ENCODE results near the gene ASPSCR1. TPM values are rescaled to one million over a fixed set of nuclear protein-coding genes. Genes with fewer than 3 reads are reported as not detected.

The ASPSCR1 gene
- total and polyA plus RNA-seq, 8 donors, result 12.2 to 78.8 (median 17.8) TPM

GRCh38 chr17:82047914-82048570 lies 70.6 kb downstream of the ASPSCR1 start:
- Histone ChIP-seq H3K9me3 (no peaks in the 10 kb centered on the region), H3K36me3 (no peaks in the 10 kb centered on the region), H3K4me1 (peaks cover 0 to 9% (median 0%) of the 10 kb centered on the region in 3 donors), H3K4me3 (no peak overlapping the region), H3K27me3 (no peaks in the 10 kb centered on the region), H3K27ac (no peak overlapping the region)
- intact Hi-C loops (cut with DNase I), result no loop called here
- ATAC-seq (no peak), FAIRE-seq (no peak), DNase-seq (peak in 1 of 6 donors; percentile 70)
- no peak for TF ChIP-seq CTCF (IDR thresholded peaks at IDR 0.05)
- WGBS, 2 donors, result 87 to 89% methylated on average over 25 of the region's 25 CpGs

DNA sequence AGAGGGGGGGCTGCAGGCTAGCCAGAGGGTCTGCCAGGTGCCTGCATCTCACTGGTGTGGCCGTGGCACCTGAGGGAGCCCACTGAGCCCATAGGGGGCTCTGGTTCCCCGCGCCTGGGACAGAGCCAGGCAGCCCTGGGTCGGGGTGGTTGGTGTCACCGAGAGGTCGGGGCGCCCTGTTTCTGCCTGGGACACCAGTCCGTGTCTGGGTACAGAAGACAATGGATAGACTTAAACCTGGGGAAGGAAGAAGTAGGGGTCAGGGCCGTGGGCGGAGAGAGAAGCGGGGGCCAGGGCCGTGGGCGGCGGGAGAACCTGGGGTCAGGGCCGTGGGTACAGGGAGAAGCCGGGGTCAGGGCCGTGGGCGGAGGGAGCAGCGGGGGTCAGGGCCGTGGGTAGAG lies 71.1 kb downstream of the ASPSCR1 start:
- no peaks in the 10 kb centered on the region for H3K9me3 ChIP-seq
- no peak overlapping the region for H3K4me3 ChIP-seq
- no peak for FAIRE-seq
- DNase-seq, result peak in 2 of 6 donors; percentile 31 to 74
- no peaks in the 10 kb centered on the region for H3K27me3 ChIP-seq
- H3K4me1 ChIP-seq, result peaks cover 0 to 11% (median 0%) of the 10 kb centered on the region in 3 donors
- no peak overlapping the region for H3K27ac ChIP-seq
- no peak for TF ChIP-seq CTCF (IDR thresholded peaks at IDR 0.05)
- 89 to 90% methylated on average over 20 of the region's 20 CpGs for WGBS, 2 donors
- no peaks in the 10 kb centered on the region for H3K36me3 ChIP-seq
- ATAC-seq, result no peak
- intact Hi-C loops (cut with DNase I), result no loop called here

- no peak for TF ChIP-seq CTCF (IDR thresholded peaks at IDR 0.05)
- Histone ChIP-seq H3K27ac (no peak overlapping the region), H3K9me3 (no peaks in the 10 kb centered on the region), H3K36me3 (no peaks in the 10 kb centered on the region), H3K4me1 (peaks cover 0 to 11% (median 0%) of the 10 kb centered on the region in 3 donors), H3K27me3 (no peaks in the 10 kb centered on the region), H3K4me3 (no peak overlapping the region)
- FAIRE-seq (no peak), DNase-seq (no peak), ATAC-seq (no peak)
- intact Hi-C loops (cut with DNase I), result no loop called here
- 90 to 95% methylated on average over 8 of the region's 8 CpGs for WGBS, 2 donors
Observed at GRCh38 chr17:82049106-82049505, 71.7 kb downstream of the ASPSCR1 start.

DNA sequence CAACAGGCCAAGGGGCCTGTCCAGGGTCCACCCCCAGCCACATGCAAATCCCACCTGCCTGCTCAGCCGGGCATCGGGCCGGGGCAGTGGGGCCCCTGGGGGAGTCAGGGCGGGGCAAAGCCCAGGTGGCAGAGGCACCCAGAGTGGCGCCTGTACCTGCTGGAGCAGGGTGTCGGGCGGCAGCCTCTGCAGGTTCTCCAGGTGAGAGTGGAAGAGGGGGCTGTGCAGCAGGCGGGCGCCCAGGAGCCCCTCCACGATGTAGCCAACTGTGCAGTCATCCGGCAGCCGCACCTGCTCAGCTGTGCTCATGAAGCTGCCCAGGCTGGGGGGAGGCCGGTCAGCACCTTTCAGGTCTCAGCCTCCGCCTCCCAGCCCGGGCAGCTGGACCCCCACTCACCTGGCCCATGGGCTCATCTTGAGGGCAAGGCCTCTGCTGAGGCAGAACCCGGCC lies 72.1 kb downstream of the ASPSCR1 start:
- FAIRE-seq, result no peak
- DNase-seq, result peak in 3 of 6 donors; percentile 16 to 72 (median 39)
- intact Hi-C loops (cut with DNase I), result no loop called here
- Histone ChIP-seq H3K36me3 (no peaks in the 10 kb centered on the region), H3K27ac (no peak overlapping the region), H3K4me3 (no peak overlapping the region), H3K9me3 (no peaks in the 10 kb centered on the region), H3K27me3 (no peaks in the 10 kb centered on the region), H3K4me1 (peaks cover 0 to 11% (median 0%) of the 10 kb centered on the region in 3 donors)
- 92 to 97% methylated on average over 16 of the region's 16 CpGs for WGBS, 2 donors
- ATAC-seq, result no peak
- no peak for TF ChIP-seq CTCF (IDR thresholded peaks at IDR 0.05)

DNA sequence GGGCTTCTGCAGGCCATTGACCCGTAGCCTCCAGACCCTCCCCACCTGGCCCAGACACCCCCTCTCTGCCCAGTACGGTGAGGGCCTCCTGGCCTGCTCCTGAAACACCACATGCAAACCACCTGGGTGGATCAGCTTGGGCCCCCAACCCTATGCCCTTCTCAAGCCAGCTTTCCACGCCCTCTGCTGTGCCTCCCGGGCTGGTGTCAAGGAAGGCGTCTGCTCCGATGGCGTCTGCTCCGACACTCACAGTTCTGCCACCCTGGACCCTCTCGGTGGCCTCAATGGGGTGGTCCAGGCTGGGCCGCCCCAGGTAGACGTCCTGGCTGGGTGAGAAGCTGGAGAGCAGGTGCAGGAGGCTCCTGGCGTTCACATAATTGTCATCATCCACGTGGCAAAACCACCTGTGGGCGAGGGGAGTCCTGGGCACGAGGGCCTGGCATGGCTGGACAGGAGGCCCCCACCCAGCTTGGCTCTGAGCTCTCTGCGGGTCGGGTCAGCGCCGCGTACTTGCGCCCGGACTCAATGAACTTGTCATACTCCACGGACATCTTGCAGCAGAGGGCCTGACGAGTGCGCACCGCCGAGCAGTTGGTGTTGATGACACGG lies 72.8 kb downstream of the ASPSCR1 start:
- TF ChIP-seq CTCF (IDR thresholded peaks at IDR 0.05), result no peak
- Histone ChIP-seq H3K27me3 (no peaks in the 10 kb centered on the region), H3K4me3 (peak overlapping the region in 3 of 4 donors; percentile 68 to 92 (median 81)), H3K27ac (no peak overlapping the region), H3K9me3 (no peaks in the 10 kb centered on the region), H3K4me1 (peaks cover 0 to 11% (median 0%) of the 10 kb centered on the region in 3 donors), H3K36me3 (peaks cover 0 to 4% (median 0%) of the 10 kb centered on the region in 3 donors)
- intact Hi-C loops (cut with DNase I), result no loop called here
- WGBS, 2 donors, result 81 to 84% methylated on average over 28 of the region's 28 CpGs
- DNase-seq (peak in 3 of 6 donors; percentile 3 to 21 (median 20)), FAIRE-seq (no peak), ATAC-seq (no peak)
